Measurements from ENCODE around the gene D2HGDH.

DNA sequence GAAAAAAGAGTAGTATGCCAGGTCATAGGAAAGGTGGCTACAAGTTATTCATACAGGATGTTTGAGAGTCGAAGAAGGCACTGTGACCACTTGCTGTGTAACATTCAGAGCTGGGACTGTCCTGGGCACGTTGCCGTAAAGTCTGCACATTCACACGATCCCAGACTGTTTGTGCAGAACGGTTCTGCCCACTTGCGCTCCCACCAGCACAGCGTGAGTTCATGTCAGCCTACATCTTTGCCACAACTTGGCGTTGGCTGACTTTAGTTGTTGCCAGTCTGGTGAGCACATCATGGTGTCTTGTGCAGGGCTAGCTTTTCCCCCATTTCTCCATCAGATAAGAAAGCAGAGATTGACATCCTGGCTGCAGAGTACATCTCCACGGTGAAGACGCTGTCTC lies 25.6 kb upstream of the D2HGDH start:
- TF ChIP-seq CTCF (IDR thresholded peaks at IDR 0.05) = no peak
- no peak for TF ChIP-seq POLR2AphosphoS5 (IDR thresholded peaks at IDR 0.05)
